GM21723 (cell line): Measurements from ENCODE around the gene TBL1X.
"Not testable (repeated sequence)": the region's sequence is repeated elsewhere in the genome, so short reads cannot be mapped to it uniquely, and the experiment has no call there.

Experiments used
- ATAC-seq: cut with Tn5 transposase; IDR thresholded peaks from one replicate; pipeline ENCODE4 v1.9.1; 2021; ENCODE audit warnings: mild to moderate bottlenecking, moderate library complexity; ENCODE audit not compliant: unreplicated experiment

The TBL1X gene

DNA sequence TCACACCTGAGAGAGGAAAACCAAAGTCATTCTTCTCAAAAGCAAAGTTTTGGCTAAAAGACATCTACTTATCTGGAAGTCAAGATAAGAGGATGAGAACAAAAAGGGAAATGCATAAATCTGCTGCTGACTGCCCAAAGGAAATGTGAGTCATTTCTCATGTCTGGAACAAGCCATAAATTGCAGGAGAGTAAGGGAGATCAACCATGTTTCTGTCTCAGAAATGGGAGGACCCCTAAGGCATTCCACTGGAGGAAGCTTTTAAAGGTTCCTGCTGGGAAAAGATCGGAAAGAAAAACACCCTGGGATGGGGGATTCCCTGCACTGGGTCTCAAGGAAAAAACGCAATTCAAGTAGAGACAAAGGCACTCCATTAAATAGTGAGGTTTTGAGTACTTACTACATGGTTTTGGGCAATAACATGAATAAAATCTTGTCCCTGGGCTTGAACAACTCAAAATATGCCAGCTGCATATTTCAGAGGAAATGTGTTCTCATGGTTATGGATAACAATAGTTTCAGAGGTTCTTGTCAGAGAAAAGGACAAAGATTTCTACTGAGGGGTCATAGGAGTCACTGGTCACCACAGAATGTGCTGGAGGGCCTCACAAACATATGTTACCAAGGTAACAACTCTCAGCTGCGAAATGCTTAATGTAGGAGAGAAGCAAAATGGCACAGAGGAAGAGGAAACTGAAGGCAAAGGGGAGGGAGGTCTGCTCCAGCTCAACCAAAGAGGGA is 281.5 kb downstream of the TBL1X start:
- ATAC-seq = no peak

DNA sequence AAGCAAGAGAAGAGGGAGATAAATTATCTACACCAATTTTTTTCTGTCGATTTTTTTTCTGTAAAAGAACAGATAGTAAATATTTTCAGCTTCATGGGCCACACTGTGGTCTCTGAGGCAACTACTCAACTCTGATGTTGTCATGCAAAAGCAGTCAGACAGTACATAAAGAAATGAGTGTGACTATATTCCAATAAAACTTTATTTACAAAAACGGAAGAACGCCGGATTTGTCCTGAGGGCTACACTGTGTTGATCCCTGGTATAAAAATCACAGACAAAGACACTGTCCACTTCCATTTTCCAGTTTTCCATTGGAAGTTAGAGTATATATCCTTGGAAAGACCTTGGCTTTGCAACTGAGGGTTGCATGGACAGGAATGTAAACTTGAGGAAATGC is 282.8 kb downstream of the TBL1X start:
- ATAC-seq = no peak

DNA sequence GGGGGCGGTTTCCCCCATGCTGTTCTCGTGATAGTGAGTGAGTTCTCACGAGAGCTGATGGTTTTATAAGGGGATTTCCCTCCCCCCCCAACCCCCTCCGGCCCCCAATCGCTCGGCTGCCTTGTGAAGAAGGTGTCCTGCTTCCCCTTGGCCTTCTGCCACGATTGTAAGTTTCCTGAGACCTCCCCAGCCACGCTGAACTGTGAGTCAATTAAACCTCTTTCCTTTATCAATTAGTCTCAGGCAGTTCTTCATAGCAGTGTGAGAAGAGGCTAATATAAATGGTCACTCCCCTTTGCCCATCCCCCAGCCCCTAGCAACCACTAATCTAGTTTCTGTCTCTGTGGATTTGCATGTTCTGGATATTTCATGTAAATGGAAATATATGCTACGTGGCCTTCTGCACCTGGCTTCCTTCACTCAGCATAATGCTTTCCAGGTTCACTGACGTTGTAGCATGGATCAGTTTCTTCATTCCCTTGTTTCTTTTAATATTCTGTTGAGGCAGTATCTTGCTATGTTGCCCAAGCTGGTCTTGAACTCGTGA is 284.4 kb downstream of the TBL1X start:
- no peak for ATAC-seq

DNA sequence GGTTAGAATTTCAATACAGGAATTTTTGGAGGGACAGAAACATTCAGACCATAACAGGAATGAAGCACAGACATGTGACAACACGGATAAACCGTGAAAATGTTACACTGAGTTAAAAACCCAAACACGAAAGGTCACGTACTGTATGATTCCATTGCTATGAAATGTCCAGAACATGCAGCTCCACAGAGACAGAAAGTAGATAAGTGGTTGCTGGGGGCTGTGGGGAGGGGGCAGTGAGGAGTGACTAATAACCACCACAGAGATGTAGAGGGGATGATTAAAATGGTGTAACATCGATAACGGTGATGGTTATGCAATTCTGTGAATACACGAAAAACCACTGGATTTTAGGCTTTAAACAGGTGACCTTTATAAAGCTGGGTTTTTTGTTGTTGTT is 292.5 kb downstream of the TBL1X start:
- ATAC-seq = no peak

DNA sequence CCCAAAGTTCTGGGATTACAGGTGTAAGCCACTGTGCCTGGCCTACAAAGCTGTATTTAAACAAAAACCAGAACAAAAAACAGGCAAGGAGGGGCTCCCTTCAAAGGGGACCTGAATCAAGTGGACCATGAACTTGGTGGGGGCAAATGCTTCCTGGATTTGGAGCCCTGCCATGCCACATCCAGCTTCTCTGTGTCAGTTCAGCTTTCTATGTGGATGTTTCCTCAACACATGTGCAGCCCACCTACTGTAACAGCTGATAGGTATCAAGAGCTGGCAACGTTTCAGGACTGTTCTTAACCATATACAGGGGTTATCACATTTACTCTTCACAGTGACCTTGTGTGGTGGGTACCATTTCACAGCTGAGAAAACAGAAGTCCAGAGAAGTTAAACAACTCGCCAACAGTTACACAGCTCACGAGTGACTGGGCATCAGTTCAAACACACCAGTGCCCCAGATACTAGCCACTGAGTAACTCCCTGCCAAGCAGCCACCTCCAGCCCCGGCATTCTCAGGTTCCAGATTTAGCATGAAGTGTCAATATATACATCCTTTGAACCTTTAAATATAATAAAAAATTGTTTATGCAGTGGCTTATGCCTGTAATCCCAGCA is 293.3 kb downstream of the TBL1X start:
- ATAC-seq = no peak

DNA sequence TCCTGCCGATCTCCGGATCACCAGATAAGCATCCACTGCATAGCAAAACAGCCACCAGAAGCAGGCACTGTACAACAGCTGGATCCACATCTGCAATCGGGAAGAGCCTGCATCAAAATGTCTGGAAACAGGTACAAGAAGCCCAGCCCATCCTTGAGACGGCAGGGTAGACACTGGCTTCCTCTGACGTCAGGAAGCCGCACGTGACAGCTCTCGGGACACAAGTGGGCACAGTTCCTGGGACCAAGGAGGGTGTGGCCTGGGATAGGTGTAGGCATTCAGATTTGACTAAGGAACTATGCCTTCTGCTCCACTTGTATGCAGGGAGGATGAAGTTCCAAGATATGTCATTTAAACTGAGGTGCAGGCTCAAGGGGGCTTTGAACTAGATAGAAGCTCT is 294.5 kb downstream of the TBL1X start:
- no peak for ATAC-seq

DNA sequence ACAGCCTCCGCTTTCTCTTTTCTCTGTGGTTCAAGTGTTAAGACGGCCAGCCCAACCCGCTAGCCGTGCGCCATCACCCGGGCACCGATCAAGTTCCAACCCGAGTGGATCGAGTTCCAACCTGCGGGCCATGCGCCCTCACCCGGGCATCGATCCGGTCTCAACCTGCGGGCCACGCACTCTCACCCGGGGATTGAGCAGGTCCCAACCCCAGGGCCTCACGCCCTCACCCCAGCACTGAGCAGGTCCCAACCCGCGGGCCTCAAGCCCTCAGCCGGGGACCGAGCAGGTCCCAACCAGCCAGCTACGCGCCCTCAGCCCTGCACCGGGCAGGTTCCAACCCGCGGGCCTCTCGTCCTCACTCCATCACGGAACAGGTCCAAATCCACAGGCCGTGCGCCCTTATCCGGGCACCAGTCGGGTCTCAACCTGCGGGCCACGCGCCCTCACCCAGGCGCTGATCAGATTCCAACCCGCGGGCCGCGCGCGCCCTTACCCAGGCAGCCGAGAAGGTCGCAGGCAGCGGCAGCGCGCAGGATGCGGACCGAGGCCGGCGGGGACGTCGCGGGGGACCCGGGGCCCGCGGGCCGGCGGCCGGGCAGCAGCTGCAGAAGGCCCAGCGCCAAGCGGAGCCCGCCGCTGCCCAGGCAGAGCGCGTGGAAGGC is 300.3 kb downstream of the TBL1X start:
- ATAC-seq = no peak

DNA sequence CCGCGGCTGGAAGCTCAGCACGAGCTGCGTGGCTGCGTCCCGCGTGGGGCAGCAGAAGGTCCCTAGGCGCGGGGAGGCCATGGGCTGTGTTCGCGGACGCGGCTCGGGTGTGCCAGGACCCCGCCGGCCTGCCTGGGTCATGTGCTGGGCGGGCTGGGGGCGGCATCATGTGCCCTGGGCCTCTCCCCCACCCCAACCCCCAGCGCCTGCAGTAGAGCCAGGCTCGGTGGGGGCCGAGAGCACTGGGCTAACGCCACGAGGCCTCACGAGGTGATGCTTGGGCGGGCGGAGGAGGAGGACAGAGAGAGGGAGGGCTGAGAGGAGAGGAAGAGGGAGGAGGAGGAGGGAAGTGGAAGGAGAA is 300.9 kb downstream of the TBL1X start, which contains the start of gene GPR143:
Gene GPR143, minus strand, starts transcription at position 111 of the 361 bp plus-strand sequence. Its CDS starts 30 bp downstream, at position 81.
- no peak for ATAC-seq

DNA sequence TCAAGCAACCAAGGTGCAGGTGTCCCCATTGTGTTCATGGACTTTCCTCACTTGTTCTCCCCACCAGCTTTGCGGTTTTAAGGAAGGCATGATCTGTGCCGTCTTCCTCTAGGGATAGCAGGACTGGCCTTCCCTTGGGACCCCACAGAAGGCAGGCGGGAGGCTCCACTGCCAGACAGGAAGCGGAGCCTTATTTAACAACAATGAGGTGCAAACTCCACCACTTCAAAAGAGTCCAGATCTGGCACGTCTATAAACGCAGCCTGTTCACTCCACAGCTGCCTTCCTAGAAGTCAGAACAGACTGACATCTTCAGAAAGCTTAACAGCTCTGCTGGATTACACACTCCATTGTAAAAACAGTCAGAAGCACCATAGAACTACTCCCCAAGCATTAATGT is 302.5 kb downstream of the TBL1X start:
- no peak for ATAC-seq

DNA sequence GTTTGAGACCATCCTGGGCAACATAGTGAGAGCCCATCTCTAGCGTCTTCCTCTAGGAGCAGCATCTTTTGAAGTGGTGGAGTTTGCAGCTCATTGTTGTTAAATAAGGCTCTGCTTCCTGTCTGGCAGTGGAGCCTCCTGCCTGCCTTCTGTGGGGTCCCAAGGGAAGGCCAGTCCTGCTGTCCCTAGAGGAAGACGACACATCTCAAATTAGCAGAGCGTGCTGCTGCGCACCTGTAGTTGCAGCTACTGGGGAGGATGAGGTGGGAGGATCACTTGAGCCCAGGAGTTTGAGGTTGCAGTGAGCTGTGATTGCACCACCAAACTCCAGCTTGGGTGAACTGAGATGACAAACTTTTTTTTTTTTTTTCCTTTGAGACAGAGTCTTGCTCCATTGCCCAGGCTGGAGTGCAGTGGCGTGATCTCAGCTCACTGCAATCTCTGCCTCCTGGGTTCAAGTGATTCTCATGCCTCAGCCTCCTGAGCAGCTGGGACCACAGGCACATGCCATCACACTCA is 303.5 kb downstream of the TBL1X start:
- ATAC-seq = not testable (repeated sequence)

DNA sequence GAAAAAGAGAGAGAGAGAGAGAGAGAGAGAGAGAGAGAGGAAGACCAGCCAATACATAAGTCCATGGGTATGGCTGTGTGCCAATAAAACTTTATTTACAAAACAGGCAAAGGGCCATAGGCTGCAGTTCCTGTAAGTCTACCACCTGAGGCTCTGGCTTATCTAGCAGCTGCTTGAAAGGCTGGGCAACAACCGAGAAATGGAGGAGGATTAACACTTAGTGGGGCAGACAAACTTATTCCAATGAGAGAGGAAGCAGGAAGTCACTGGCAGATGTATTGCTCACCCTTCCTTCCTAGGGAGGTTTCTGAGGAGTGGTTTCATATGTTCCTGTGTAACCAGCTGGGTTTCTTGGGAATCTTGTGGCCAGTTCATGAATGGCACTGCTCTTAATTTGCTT is 305.5 kb downstream of the TBL1X start:
- no peak for ATAC-seq

DNA sequence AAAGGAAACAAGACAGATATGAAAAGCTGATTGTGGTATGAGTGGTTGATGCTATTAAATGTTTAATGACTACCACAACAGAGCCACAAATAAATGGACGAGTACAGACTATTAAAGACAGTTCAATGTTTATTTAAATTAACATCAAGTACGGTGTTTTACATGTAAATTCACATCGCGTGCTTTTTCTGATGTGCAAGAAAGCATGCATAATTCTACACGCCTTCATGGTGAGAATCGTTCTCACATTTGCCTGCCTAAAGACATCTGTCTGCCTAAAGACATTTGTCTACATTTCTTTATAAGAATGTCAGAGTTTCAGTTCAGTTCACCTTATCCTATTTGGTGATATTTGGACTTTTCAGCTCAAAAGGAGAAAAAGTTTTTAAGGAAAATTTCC is 308.1 kb downstream of the TBL1X start:
- no peak for ATAC-seq

DNA sequence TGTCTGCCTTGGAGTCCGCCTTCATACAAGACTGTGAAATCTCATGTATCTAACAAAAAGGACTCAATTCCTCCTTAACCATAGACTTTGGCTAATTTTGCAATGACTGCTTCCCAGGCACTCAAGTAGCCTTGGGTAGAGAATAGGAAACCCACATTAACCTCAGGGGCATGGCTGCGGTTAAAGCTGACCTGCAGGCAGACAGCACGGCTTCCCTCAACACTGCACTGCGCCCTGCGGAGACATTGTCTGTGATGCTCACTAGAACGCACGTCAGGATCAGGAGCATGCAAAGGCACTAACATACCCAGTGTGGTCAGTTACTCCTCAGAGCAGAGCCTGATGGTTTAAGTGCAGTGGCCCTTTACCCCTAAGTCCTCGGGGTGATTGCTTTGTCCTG is 311.1 kb downstream of the TBL1X start:
- no peak for ATAC-seq

DNA sequence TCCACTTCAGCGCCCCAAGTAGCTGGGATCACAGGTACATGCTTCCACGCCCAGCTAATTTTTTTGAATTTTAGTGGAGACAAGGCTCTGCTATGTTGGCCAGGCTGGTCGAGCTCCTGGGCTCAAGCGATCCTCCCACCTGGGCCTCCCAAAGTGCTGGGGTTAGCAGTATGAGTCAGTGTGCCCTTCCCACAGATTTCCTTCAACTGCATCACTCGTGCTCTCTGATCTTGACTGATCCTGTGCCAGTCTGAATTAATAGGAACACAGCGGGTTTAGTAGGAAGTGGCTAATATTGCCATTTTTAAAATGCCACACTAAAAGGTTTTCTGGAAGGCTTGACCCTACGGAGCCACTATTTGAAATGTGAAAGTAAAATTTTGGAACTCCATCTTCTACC is 317.1 kb downstream of the TBL1X start:
- no peak for ATAC-seq

DNA sequence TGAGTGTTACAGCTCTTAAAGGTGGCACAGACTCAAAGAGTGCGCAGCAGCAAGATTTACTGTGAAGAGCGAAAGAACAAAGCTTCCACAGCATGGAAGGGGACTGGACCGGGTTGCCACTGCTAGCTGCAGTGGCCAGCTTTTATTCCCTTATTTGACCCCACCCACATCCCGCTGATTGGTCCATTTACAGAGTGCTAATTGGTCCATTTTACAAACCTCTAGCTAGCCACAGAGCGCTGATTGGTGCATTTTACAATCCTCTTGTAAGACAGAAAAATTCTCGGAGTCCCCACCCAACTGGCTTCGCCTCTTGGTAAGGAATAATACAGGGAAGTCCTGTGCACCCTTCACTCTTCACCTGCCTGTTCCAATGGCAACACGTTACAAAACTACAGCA is 319.5 kb downstream of the TBL1X start:
- ATAC-seq = no peak

DNA sequence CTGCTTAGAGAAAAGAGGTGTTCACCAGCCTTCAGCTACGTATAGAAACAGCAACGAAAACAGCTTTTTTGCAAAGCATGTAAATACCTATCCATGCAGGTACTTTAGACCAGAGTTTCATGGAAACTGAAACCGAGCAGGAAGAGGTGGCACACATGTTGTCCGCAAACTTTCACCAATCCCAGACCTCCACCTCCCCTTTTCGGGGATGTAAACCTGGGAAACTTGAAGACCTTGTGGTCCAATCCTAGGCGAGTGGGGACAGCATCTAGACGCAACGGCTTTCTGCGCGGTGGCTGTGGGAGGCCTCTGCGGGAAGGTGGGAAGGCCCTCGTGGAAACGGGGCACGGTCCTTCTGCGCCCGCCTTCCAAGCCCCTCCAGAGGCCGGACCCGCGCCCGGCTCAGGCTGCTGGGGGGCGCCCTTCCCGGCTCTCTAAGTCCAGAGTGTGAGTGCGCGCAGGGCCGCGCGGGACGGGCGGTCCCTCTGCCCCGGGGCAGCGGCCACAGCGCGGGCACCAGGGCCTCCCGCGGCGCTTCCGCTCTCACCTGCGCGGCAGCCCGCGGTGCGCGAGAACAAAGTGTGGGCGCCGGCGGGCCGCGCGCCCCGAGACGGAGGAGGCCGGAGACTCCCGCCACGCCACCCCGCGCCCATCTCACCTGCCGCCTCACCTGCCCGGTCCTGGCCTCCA is 320.5 kb downstream of the TBL1X start:
- ATAC-seq = no peak

DNA sequence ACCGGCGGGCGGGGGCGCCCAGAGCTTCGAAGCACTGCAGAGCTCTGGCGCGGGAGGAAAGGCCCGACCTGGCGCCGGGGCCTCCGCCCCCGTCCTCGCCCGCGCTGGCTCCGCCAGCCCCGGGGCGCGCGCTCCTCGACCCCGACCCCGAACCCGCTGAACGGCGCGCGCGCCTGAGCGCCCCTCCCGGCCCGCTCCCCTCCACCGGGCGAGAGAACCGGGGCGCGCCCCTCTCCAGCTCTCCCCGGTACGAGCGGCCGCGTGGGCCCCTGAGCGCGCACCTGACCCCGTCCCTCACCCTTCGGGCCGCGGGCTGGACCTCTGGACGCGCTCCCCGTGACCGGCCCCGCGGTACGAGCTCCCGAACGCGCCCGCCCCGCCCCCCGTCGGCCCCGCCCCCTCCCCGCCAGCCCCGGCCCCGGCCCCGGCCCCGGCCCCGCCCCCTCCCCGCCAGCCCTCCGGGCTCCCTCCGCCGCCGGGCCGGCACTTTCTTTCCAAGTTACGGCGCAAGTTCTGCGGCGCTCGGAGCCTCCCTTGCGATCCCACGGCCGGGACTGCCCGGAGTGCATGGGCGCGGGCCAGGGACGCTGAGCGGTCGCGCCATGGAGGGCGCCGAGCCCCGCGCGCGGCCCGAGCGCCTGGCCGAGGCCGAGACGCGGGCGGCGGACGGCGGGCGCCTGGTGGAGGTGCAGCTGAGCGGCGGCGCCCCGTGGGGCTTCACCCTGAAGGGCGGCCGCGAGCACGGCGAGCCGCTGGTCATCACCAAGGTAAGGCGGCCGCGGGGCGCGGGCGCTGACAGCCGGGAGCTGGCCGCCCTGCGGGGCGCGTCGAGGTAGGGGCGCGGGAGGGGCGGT is 321.3 kb downstream of the TBL1X start, which contains the start of gene SHROOM2:
Gene SHROOM2, plus strand, starts transcription at position 486 of the 854 bp plus-strand sequence. Its CDS starts 117 bp downstream, at position 603.
- no peak for ATAC-seq

DNA sequence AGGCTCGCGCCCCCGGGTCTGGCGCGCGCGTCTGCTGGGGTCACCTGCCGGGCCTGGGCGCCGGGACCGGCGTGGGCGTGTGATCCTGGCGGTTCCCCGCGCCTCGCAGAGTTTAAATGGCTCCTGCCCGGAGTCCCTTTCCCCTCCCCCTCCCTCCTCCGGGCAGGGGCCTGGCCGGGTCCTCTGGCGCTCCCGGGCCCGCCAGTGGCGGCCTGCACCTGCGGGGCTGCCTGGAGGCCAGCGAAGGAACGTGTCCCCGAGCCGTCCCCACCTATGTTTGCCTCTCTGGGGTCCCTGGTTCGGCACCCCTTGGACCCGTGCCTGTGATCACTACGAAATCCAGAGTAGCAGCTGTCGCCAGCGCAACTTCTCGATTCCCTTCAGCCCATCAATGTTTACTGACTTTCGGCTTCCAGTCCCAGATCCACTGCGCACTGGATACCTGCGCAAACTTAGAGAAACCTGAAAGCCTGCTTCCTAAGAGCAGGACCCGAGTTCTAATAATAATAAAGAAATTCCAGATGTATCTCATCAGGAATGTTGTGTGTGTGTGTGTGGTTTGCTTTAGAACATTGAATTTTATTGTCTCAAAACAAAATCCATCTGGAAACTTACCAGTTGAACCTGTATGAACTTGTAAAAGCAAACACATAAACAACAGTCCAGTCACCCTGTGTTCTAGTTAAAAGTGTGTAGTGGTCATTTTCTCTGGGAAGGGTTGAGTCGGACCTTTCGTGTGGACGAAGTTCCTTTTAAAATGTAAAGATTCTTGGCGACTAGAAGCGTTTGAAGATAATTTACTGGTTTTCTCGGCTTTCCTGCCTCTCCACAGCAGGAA is 322.2 kb downstream of the TBL1X start:
- ATAC-seq = no peak

DNA sequence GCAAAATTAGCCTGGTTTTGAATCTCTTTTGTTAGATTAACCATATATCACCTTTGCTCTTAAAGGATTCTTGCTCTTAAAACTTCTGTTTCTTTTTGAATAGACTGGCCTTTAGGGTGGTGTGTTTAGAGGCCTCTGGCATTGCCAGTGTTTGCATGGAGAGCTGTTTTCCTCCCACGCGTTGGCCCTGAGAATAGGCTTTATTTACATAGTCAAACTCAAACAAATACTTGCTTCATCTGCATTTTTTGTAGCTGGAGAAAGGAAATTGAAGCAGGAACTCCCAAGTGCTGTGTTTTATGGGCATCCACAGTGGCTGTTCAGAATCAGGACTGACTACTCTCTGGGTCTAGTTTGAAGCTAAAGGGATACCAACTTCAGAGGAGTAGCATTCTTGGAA is 324.1 kb downstream of the TBL1X start:
- no peak for ATAC-seq
